Measurements from ENCODE around the gene ZNF575.

Gene ZNF575

DNA sequence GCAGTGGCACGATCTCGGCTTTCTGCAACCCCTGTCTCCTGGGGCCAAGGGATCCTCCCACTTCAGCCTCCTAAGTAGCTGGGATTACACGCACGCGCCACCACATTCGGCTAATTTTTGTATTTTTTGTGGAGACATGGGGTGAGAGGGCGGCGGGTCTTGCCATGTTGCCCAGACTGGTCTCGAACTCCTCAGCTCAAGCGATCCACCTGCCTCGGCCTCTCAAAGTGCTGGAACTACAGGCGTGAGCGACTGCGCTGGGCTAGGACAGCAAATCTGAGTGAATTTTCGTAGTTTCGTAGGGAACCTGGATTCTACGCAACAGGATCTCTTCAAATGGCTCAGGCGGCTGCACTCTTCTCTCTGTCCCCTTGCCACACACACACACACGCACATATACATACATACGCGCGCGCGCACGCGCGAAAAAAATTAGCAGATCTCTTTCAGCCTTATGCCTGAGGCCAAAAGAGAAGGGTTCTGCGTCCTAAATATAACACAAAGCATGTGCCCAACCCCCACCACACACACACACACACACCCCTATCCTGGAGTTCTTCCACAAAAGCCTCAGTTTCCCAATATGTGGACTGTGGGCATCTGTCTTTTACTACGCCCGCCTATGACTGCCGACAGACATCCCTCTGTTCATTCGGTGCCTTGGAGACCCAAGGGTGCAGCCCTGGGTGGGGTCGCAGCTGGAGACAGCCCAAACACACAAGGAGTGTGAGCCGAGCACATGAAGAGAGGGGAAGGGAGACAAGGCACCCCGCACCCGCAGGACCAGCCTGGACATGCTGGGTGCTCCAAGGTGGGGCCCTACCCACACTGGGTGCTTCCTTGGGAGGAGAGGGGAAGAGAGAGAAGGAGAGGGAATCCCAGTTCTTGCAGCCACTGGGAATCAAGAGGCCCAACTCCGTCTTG lies 43.2 kb downstream of the ZNF575 start:
- no peak for DNase-seq

GRCh38 chr19:43578787-43579186 lies 45.8 kb downstream of the ZNF575 start:
- DNase-seq: no peak

- DNase-seq: no peak
Measured at GRCh38 chr19:43581467-43581866, 48.5 kb downstream of the ZNF575 start.

- no peak for DNase-seq
Measured at GRCh38 chr19:43582495-43582894, 49.5 kb downstream of the ZNF575 start.

DNA sequence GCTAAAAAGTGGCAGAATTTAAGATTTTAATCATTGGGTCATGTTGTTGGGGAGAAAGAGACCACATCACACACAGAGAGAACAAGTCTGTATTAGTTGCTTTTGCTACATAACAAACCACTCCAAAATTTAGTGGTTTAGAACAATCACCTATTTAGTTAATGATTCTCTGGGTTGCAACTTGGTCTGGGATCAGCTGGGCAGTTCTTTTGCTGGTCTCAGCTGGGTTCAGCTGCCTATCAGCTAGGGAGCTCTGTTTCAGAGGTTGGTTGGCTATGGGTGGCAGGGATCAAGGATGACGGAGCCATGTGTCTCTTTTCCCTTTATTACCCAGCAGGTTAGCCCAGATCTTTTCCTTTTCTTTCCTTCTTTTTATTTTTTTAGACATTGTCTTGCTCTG lies 51.5 kb downstream of the ZNF575 start:
- no peak for DNase-seq
